Activated CD4-positive, alpha-beta T cell treated with anti-CD3 and anti-CD28 coated beads for 48 hours (primary cell): ENCODE data around the gene TCF19.

ENCODE experiments used
- DNase-seq: peaks from one replicate; pipeline ENCODE4 v3.0.0-alpha.2; 2020

The TCF19 gene

GRCh38 chr6:31128093-31128676 is 30.2 kb upstream of the TCF19 start:
- peak; percentile 81 for DNase-seq

DNA sequence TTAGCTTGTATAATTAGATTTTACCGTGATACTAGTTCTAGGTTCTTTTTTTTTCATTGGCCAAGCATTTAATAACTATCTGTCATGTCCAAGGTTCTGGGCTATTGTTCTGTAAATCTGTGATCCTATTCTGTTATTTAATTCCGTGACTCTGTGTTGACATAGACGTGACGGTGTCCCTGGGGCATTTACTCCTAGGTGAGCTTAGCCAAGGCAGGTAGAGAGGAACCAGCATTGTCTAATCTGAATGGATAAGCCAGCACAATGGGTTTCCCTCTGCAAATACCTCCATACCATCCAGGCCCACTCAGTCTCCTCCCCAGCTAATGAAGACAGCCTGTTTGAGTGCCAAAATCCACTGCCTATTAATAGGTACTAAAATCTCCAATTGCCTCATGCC is 29.3 kb upstream of the TCF19 start:
- no peak for DNase-seq

GRCh38 chr6:31130751-31131150 is 27.6 kb upstream of the TCF19 start:
- no peak for DNase-seq

GRCh38 chr6:31131595-31131994 is 26.8 kb upstream of the TCF19 start:
- DNase-seq, result no peak

DNA sequence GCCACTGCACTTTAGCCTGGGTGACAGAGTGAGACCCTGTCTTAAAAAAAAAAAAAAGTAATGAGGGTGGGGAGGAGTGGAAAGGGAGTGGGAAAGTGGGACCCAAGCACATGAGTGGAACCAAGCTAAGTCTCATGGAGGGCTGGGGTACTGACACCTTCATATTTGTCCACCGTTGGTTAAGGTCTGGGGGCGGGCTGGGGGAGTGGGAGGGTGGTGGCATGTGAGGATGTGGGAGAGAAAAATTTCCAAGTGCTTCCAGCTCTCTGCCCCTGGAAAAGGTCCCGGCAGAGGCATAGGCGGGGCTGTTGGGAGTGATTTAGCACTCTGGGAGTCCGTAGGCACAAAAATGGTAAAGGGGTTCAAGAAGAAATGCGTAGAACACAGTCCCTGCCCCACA is 25.6 kb upstream of the TCF19 start:
- DNase-seq, result no peak

DNA sequence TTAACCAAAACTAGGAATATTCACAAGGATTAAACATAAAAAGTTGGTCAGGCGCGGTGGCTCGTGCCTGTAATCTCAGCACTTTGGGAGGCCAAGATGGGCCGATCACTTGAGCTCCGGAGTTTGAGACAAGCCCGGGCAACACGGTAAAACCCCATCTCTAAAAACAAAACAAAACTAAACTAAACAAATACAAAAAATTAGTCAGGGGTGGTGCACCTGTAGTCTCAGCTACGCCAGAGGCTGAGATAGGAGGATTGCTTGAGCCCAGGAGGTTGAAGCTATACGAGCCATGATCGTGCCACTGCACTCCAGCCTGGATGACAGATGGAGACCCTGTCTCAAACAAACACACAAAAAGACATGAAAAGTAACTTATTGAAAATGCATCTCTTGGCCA is 22.7 kb upstream of the TCF19 start:
- no peak for DNase-seq

GRCh38 chr6:31138982-31139381 is 19.4 kb upstream of the TCF19 start, which contains the start of gene PSORS1C2:
TSS of gene PSORS1C2 (minus strand) at chr6:31139066. CDS start at chr6:31139026, 40 bp downstream.
- no peak for DNase-seq

DNA sequence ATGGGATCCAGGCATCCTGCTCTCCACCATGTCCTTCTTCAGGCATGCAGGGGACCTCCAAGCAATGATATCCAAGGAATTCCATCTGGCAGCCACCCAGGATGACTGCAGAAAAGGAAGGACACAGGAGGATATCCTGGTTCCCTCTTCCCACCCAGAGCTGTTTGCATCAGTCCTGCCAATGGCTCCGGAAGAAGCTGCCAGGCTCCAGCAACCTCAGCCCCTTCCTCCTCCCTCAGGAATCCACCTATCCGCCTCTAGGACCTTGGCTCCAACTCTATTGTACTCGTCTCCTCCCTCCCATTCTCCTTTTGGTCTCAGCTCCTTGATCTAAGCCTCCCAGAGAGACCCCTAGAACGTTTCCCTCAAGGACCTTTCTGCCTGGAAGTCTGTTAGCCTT is 18.8 kb upstream of the TCF19 start:
- DNase-seq, result no peak

DNA sequence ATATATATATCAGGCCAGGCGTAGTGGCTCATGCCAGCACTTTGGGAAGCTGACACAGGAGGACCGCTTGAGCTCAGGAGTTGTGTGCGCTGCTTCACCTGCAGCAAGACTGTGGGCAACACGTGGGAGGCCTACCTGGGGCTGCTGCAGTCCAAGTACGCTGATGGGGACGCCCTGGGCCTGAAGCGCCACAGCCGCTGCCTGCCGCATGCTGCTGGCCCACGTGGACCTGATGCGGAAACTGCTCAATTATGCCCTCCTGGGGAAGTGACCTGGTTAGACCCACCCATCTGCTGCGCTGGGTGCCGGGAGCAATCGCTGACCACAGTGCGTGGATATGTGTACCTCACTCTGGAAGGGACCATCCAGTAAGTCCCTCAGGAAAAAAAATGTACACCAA is 17.7 kb upstream of the TCF19 start:
- DNase-seq, result no peak

- DNase-seq, result no peak
Observed at GRCh38 chr6:31142361-31142761, 16.0 kb upstream of the TCF19 start.

- DNase-seq, result no peak
Observed at GRCh38 chr6:31143148-31143547, 15.2 kb upstream of the TCF19 start.

DNA sequence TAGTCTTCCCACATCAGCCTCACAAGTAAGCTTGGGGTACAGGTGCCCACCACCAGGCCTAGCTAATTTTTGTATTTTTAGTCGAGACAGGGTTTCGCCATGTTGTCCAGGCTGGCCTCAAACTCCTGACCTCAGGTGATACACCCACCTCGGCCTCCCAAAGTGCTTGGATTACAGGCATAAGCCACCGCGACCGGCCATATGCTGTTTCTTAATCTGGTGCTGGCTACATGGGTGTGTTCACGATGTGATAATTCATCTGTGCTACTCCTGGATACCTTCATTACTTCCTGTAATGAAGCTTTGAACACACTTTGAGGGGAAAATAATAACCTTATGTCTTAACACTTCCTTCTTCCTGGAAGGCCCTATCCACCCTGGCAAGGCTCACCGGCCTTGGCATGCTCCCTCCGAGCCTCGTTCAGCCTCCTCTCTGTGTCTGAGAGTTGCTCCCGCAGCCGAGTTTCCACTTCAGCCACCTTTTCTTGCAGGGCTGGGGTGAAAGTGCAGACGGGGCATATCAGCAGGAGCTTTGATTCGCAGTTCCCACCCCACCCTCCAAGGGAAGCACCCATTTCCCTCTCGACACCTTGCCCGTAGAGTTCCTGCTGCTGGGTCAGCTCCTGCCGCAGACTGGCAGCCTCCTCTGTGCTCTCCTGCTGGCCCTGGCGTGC is 14.0 kb upstream of the TCF19 start:
- no peak for DNase-seq

GRCh38 chr6:31144970-31145340 is 13.4 kb upstream of the TCF19 start:
- DNase-seq, result no peak

DNA sequence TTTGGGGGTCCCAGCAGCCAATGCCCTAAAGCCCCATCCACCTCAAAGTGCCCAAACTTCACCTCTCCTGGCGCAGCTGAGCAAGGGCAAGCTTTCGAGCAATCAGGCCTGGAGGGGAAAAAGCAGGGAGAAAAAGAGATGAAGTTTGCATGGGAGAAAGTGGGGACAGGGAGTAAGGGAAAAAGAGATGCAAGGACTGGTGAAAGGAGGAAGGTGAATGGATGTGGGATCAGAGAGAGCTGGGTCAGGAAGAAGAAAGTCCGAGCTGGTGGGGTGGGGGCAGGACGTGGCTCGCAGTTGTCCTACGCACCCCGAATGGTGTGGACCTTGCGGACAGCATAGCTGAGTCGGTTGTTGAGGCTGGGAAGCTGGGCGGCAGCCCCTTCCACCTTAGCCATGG is 13.0 kb upstream of the TCF19 start:
- no peak for DNase-seq

GRCh38 chr6:31149827-31150447 is 8.5 kb upstream of the TCF19 start:
- no peak for DNase-seq

- DNase-seq, result no peak
Observed at GRCh38 chr6:31152781-31153180, 5.6 kb upstream of the TCF19 start.

- no peak for DNase-seq
Observed at GRCh38 chr6:31154436-31154835, 4.0 kb upstream of the TCF19 start.

- DNase-seq, result no peak
Observed at GRCh38 chr6:31156641-31157040, 1.7 kb upstream of the TCF19 start.

GRCh38 chr6:31157513-31158139 is 763 bp upstream of the TCF19 start, which contains the start of gene CCHCR1:
TSS of gene CCHCR1 (minus strand) at chr6:31157802. CDS start at chr6:31157600, 202 bp downstream.
- no peak for DNase-seq

DNA sequence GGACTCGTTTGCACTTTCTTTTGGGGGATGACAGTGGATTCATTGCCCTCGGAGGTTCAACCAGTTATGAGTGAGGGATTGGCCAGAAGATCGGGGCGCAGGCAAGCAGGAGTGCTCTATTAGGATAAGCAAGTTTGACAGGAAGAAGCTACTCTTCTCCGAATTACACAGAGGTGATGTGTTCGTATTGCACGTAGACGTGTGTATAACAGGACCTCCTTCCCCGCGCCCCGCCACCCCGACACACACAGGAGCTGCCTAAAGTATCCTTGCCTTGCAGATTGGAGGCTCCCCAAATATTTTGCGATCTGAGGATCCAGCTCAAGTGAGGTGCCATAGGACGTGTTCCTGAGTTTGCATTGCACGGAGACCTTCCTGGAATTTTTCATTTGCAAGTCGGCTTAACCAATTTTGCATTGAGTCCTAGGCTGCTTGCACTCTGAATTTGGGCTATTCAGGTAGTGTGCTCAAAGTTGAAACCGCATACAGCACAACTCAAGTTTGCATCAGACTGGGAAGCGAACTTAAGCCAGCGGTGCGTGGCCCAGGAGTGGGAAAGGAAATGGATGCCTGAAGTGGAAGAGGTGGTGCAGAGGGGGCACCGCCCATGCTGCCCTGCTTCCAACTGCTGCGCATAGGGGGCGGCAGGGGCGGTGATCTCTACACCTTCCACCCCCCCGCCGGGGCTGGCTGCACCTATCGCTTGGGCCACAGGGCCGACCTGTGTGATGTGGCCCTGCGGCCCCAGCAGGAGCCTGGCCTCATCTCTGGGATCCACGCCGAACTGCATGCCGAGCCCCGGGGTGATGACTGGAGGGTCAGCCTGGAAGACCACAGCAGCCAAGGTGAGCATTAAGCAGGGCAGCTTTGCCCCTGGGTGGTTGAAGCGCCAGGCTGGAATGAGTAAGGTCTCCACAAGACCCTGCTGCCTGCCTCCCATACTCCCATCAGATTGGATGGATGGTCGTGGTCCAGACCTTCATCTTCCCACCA is 770 bp downstream of the TCF19 start:
- peak; percentile 44 for DNase-seq

- DNase-seq, result no peak
Observed at GRCh38 chr6:31161216-31162126, 3.1 kb downstream of the TCF19 start.
